ENCODE results near the gene EML6. TPM values are rescaled to one million over a fixed set of nuclear protein-coding genes. Genes with fewer than 3 reads are reported as not detected.
"Not testable (repeated sequence)": the region's sequence is repeated elsewhere in the genome, so short reads cannot be mapped to it uniquely, and the experiment has no call there.

EML6 gene
- total RNA-seq, 2 donors from 2014 or later: 3.2 to 12.1 TPM

- intact Hi-C loops (cut with DNase I): no loop called here
- no peak for DNase-seq (ENCODE audit: low spot score)
Observed at GRCh38 chr2:54966165-54966832, 242.8 kb downstream of the EML6 start.

- intact Hi-C loops (cut with DNase I): no loop called here
- no peak for DNase-seq (ENCODE audit: low spot score)
Observed at GRCh38 chr2:54966837-54967236, 243.4 kb downstream of the EML6 start.

- intact Hi-C loops (cut with DNase I): no loop called here
- DNase-seq (ENCODE audit: low spot score): no peak
Observed at GRCh38 chr2:54967269-54967668, 243.8 kb downstream of the EML6 start.

GRCh38 chr2:54967759-54968365, 244.4 kb downstream of the EML6 start:
- DNase-seq (ENCODE audit: low spot score): no peak
- intact Hi-C loops (cut with DNase I): no loop called here

GRCh38 chr2:54968561-54969218, 245.2 kb downstream of the EML6 start:
- DNase-seq (ENCODE audit: low spot score): no peak
- intact Hi-C loops (cut with DNase I): no loop called here

- no peak for DNase-seq (ENCODE audit: low spot score)
- intact Hi-C loops (cut with DNase I): no loop called here
Observed at GRCh38 chr2:54969295-54969939, 246.0 kb downstream of the EML6 start.

- intact Hi-C loops (cut with DNase I): no loop called here
- DNase-seq (ENCODE audit: low spot score): no peak
Observed at GRCh38 chr2:54969940-54970338, 246.5 kb downstream of the EML6 start.

- DNase-seq (ENCODE audit: low spot score): no peak
- intact Hi-C loops (cut with DNase I): no loop called here
Observed at GRCh38 chr2:54975175-54975574, 251.7 kb downstream of the EML6 start.

- intact Hi-C loops (cut with DNase I): no loop called here
- DNase-seq (ENCODE audit: low spot score): no peak
Observed at GRCh38 chr2:54975598-54976492, 252.4 kb downstream of the EML6 start.

- intact Hi-C loops (cut with DNase I): no loop called here
- DNase-seq (ENCODE audit: low spot score): no peak
Observed at GRCh38 chr2:54977149-54977548, 253.7 kb downstream of the EML6 start.

GRCh38 chr2:54979321-54980044, 256.0 kb downstream of the EML6 start:
- intact Hi-C loops (cut with DNase I): no loop called here

GRCh38 chr2:54981385-54981784, 257.9 kb downstream of the EML6 start:
- DNase-seq (ENCODE audit: low spot score): no peak
- intact Hi-C loops (cut with DNase I): no loop called here

More at GRCh38 chr2:54979321-54980044, 256.0 kb downstream of the EML6 start:
- DNase-seq (ENCODE audit: low spot score): no peak

GRCh38 chr2:54983345-54984220, 260.1 kb downstream of the EML6 start:
- intact Hi-C loops (cut with DNase I): no loop called here
- DNase-seq (ENCODE audit: low spot score): no peak

GRCh38 chr2:54984476-54984875, 261.0 kb downstream of the EML6 start:
- DNase-seq (ENCODE audit: low spot score): no peak
- intact Hi-C loops (cut with DNase I): no loop called here

GRCh38 chr2:54986264-54986663, 262.8 kb downstream of the EML6 start:
- no peak for DNase-seq (ENCODE audit: low spot score)
- intact Hi-C loops (cut with DNase I): no loop called here

GRCh38 chr2:54988612-54989011, 265.1 kb downstream of the EML6 start:
- DNase-seq (ENCODE audit: low spot score): no peak
- intact Hi-C loops (cut with DNase I): no loop called here

GRCh38 chr2:54990694-54991093, 267.2 kb downstream of the EML6 start:
- intact Hi-C loops (cut with DNase I); DNase-seq (ENCODE audit: low spot score): not testable (repeated sequence)

- DNase-seq (ENCODE audit: low spot score): no peak
- intact Hi-C loops (cut with DNase I): no loop called here
Observed at GRCh38 chr2:54995553-54995952, 272.1 kb downstream of the EML6 start.
